Kidney (tissue), 14 donors: ENCODE data around the gene TRIM22. TPM values are rescaled to one million over a fixed set of nuclear protein-coding genes. Genes with fewer than 3 reads are reported as not detected.

Source experiments
- DNase-seq, 5 donors: peaks; one replicate each; pipeline ENCODE4 v3.0.0-alpha.2; 2013 to 2020
- FAIRE-seq: peaks from 2 replicates; lab custom pipeline; 2012; peaks lifted over from hg19 to GRCh38; lab: Jason Lieb, UNC
- H3K27ac ChIP-seq, 2 donors: one replicate each; pipeline ENCODE4 v1.7.0; 2013; ENCODE audit warnings: low read depth in 2 of 2, low read length in 2 of 2, inconsistent platforms in 1 of 2
- H3K27me3 ChIP-seq: one replicate; pipeline ENCODE4 v1.7.1; 2013; ENCODE audit warnings: low read length, inconsistent platforms; ENCODE audit not compliant: control insufficient read depth, insufficient read depth
- H3K36me3 ChIP-seq, 3 donors: one replicate each; pipeline versions ENCODE4 v1.7.0 to v1.7.1; 2013; ENCODE audit warnings: low read length in 3 of 3, control low read depth in 1 of 3, inconsistent platforms in 1 of 3; ENCODE audit not compliant: insufficient read depth in 3 of 3, control insufficient read depth in 2 of 3
- H3K4me1 ChIP-seq, 3 donors: one replicate each; pipeline versions ENCODE4 v1.7.0 to v1.7.1; 2013; ENCODE audit warnings: low read length in 3 of 3, inconsistent platforms in 1 of 3, low read depth in 1 of 3; ENCODE audit not compliant: control insufficient read depth in 2 of 3, insufficient read depth in 2 of 3
- H3K4me3 ChIP-seq, 3 donors: one replicate each; pipeline versions ENCODE4 v1.7.0 to v1.8.1; 2013; ENCODE audit warnings: low read length in 3 of 3, control low read depth in 1 of 3, inconsistent platforms in 1 of 3
- H3K9ac ChIP-seq, 3 donors: one replicate each; pipeline versions ENCODE4 v1.7.0 to v1.7.1; 2013; ENCODE audit warnings: low read length in 3 of 3, control low read depth in 1 of 3, inconsistent platforms in 1 of 3
- H3K9me3 ChIP-seq, 3 donors: one replicate each; pipeline versions ENCODE4 v1.7.0 to v1.7.1; 2013; ENCODE audit warnings: low read length in 3 of 3, control low read depth in 1 of 3, inconsistent platforms in 1 of 3; ENCODE audit not compliant: control insufficient read depth in 2 of 3, insufficient read depth in 1 of 3
- CTCF ChIP-seq: IDR thresholded peaks from 3 replicates; pipeline ENCODE4 v1.5.1; 2012; ENCODE audit warnings: mild to moderate bottlenecking, moderate library complexity, borderline replicate concordance; ENCODE audit not compliant: insufficient read depth; ENCODE audit errors: extremely low read depth
- intact Hi-C: fragments of 100-400 bp; cut with DNase I; formaldehyde crosslinking; loops from one replicate; pipeline ENCODE4 v1.11.1; 2022
- polyA plus RNA-seq: library from polyadenylated mRNA; stranded (reverse); fragments of 350-450 nt; fragmentation: Illumina TruSeq; extraction: RNeasy Lipid Tissue Mini Kit (QIAGEN cat#74804); gene quantifications from one replicate; pipeline ENCODE4 v1.2.3, GENCODE V29; 2014; ENCODE audit warnings: low read depth, low replicate concordance; ENCODE audit not compliant: insufficient read depth
- total RNA-seq: library from RNA; stranded (reverse); fragmentation: NEBNext Ultra II Directional; extraction: Animal tissue kit (Norgen Biotek cat#: 25700); gene quantifications from one replicate; pipeline ENCODE4 v1.2.1, GENCODE V29; 2021
- donor health status: control.
- donor health status: control.
- donor health status: control.
- donor health status: control.
- donor health status: control.
- donor health status: DM: yes; HTN: yes; CAD: no.
- donor health status: Normal renal cell carcinoma (clear cell type).

TRIM22 gene
- total and polyA plus RNA-seq, 2 donors from 2014 or later, result 11.5 to 80.9 TPM

GRCh38 chr11:5737670-5738392 is 48.2 kb downstream of the TRIM22 start:
- Histone ChIP-seq H3K36me3 (no peaks in the 10 kb centered on the region), H3K27me3 (no peaks in the 10 kb centered on the region), H3K9ac (no peak overlapping the region), H3K9me3 (no peaks in the 10 kb centered on the region), H3K4me3 (no peak overlapping the region), H3K4me1 (no peaks in the 10 kb centered on the region), H3K27ac (no peak overlapping the region)
- FAIRE-seq (no peak), DNase-seq (peak in 1 of 5 donors; percentile 0)
- intact Hi-C loops, result no loop called here
- TF ChIP-seq CTCF, result no peak

- Histone ChIP-seq H3K4me1 (no peaks in the 10 kb centered on the region), H3K9ac (no peak overlapping the region), H3K9me3 (no peaks in the 10 kb centered on the region), H3K27ac (no peak overlapping the region), H3K4me3 (no peak overlapping the region), H3K36me3 (no peaks in the 10 kb centered on the region), H3K27me3 (no peaks in the 10 kb centered on the region)
- DNase-seq, result no peak
- FAIRE-seq, result no peak
- intact Hi-C loops, result no loop called here
- TF ChIP-seq CTCF, result no peak
Measured at GRCh38 chr11:5738431-5738830, 48.8 kb downstream of the TRIM22 start.

DNA sequence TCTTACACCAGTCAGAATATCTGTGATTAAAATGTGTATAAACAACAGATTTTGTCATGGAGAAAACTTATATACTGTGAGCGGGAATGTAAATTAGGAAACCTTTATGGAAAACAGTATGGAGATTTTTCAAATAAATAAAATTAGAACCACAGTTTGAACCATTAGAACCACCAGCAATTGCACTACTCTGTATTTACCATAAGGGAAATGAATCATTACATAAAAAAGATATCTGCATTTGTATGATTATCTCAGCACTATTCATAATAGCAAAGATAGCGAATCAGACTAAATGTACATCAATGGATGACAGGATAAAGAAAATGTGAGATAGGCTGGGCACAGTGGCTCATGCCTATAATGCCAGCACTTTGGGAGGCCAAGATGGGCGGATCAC is 57.0 kb downstream of the TRIM22 start:
- H3K9me3 ChIP-seq, result no peaks in the 10 kb centered on the region
- no peak for DNase-seq
- H3K27ac ChIP-seq, result no peak overlapping the region
- no peaks in the 10 kb centered on the region for H3K36me3 ChIP-seq
- no peak for FAIRE-seq
- intact Hi-C loops, result no loop called here
- no peak overlapping the region for H3K4me3 ChIP-seq
- no peak overlapping the region for H3K9ac ChIP-seq
- H3K27me3 ChIP-seq, result no peaks in the 10 kb centered on the region
- TF ChIP-seq CTCF, result no peak
- H3K4me1 ChIP-seq, result no peaks in the 10 kb centered on the region
